ENCODE measurements around the gene BEND4.
"Not testable (repeated sequence)": the region's sequence is repeated elsewhere in the genome, so short reads cannot be mapped to it uniquely, and the experiment has no call there.

BEND4 gene

GRCh38 chr4:42167709-42168108 is 15.3 kb upstream of the BEND4 start:
- ATAC-seq = no peak
- no peak for TF ChIP-seq ZFP30 (CRISPR knock-in tag; IDR thresholded peaks at IDR 0.05)
- no peak for TF ChIP-seq CSRNP3 (CRISPR knock-in tag; IDR thresholded peaks at IDR 0.05)
- no peak for TF ChIP-seq OSR1 (CRISPR knock-in tag; IDR thresholded peaks at IDR 0.05)
- no peak for TF ChIP-seq ZFP3 (CRISPR knock-in tag; IDR thresholded peaks at IDR 0.05)
- no peak for TF ChIP-seq TCF4 (CRISPR knock-in tag; IDR thresholded peaks at IDR 0.05; ENCODE audit: borderline replicate concordance)
- no peak for TF ChIP-seq SNAI2 (CRISPR knock-in tag; IDR thresholded peaks at IDR 0.05)

- not testable (repeated sequence) for ATAC-seq
Measured at GRCh38 chr4:42166186-42166585, 13.7 kb upstream of the BEND4 start.

- no peak for ATAC-seq
- TF ChIP-seq ZFP30 (CRISPR knock-in tag; IDR thresholded peaks at IDR 0.05) (no peak), GLIS3 (CRISPR knock-in tag; IDR thresholded peaks at IDR 0.05) (no peak), POU6F1 (CRISPR knock-in tag; IDR thresholded peaks at IDR 0.05; ENCODE audit: borderline replicate concordance, low read depth) (no peak), ZNF70 (CRISPR knock-in tag; IDR thresholded peaks at IDR 0.05) (no peak)
Measured at GRCh38 chr4:42159271-42160001, 7.0 kb upstream of the BEND4 start.

GRCh38 chr4:42151568-42152506 is 618 bp downstream of the BEND4 start:
- ATAC-seq = peak; percentile 54
- TF ChIP-seq ZFP30 (CRISPR knock-in tag; IDR thresholded peaks at IDR 0.05) (no peak), RARB (CRISPR knock-in tag; IDR thresholded peaks at IDR 0.05) (no peak), OSR1 (CRISPR knock-in tag; IDR thresholded peaks at IDR 0.05) (no peak), SNAI2 (CRISPR knock-in tag; IDR thresholded peaks at IDR 0.05) (no peak), ARNTL (CRISPR knock-in tag; IDR thresholded peaks at IDR 0.05; ENCODE audit: borderline replicate concordance, low read depth) (no peak), TOX (CRISPR knock-in tag; IDR thresholded peaks at IDR 0.05; ENCODE audit: borderline replicate concordance) (no peak), PATZ1 (CRISPR knock-in tag; IDR thresholded peaks at IDR 0.05; ENCODE audit: borderline replicate concordance) (no peak), CSDC2 (CRISPR knock-in tag; IDR thresholded peaks at IDR 0.05) (no peak), ZNF70 (CRISPR knock-in tag; IDR thresholded peaks at IDR 0.05) (no peak), PPARA (CRISPR knock-in tag; IDR thresholded peaks at IDR 0.05; ENCODE audit: borderline replicate concordance) (no peak), BACH2 (CRISPR knock-in tag; IDR thresholded peaks at IDR 0.05; ENCODE audit: borderline replicate concordance) (no peak), TSHZ2 (CRISPR knock-in tag; IDR thresholded peaks at IDR 0.05) (no peak), POU6F1 (CRISPR knock-in tag; IDR thresholded peaks at IDR 0.05; ENCODE audit: borderline replicate concordance, low read depth) (no peak), ZNF565 (CRISPR knock-in tag; conservative IDR thresholded peaks at IDR 0.05; ENCODE audit: low read depth) (no peak), ISL1 (CRISPR knock-in tag; IDR thresholded peaks at IDR 0.05) (no peak)

Data from SK-N-SH treated with all-trans-retinoic acid at 6 μM for 48 hours (cell line).